Measurements from ENCODE around the gene WDFY4.

WDFY4 gene

DNA sequence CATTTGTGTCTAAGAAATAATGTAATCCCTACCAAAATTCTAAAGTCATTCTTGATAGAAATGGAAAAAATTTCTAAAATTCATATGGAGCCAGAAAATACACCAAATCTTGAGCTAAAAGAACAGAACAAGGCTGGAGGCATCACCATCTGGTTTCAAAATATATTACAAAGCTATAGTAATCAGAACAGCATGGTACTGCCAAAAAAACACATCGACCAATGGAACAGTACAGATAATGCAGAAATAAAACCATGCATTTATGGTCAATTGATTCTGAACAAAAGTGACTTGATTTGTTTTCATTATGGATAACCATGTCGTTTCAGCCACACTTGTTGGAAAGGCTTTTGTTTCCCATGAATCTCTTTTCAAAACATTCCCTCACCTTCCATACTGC is 7.0 kb upstream of the WDFY4 start:
- Histone ChIP-seq H3K18ac (ENCODE audit: low read length) (no peak overlapping the region), H2BK12ac (ENCODE audit: low read length) (no peak overlapping the region), H2BK120ac (ENCODE audit: low read depth, low read length) (no peak overlapping the region), H3K4me1 (ENCODE audit: control insufficient read depth in 2 of 2, insufficient read depth in 1 of 2, low read depth in 1 of 2, low read length in 2 of 2) (no peaks in the 10 kb centered on the region), H2AK5ac (ENCODE audit: low read depth, low read length) (no peak overlapping the region), H3K79me1 (ENCODE audit: low read depth, low read length) (no peaks in the 10 kb centered on the region), H3K23ac (ENCODE audit: low read depth, low read length, poor library complexity) (no peak overlapping the region), H3K9me3 (replicated peaks in 1 of 2; ENCODE audit: control insufficient read depth in 2 of 2, insufficient read depth in 1 of 2, low read depth in 1 of 2, low read length in 2 of 2) (peaks cover 0 to 3% of the 10 kb centered on the region in 2 donors), H3K27ac (replicated peaks; ENCODE audit: low read length) (no peak overlapping the region), H4K91ac (ENCODE audit: low read depth, low read length, poor library complexity) (no peak overlapping the region), H3K27me3 (ENCODE audit: control insufficient read depth in 3 of 3, insufficient read depth in 3 of 3, low read depth in 1 of 3, low read length in 3 of 3) (no peaks in the 10 kb centered on the region), H3K4me2 (ENCODE audit: insufficient read depth, low read length, poor library complexity, severe bottlenecking) (no peak overlapping the region), H4K8ac (ENCODE audit: low read depth, low read length) (no peak overlapping the region), H3K9ac (ENCODE audit: low read depth, low read length, poor library complexity) (no peak overlapping the region), H3K4me3 (ENCODE audit: low read length in 2 of 2) (no peak overlapping the region), H3K36me3 (replicated peaks in 1 of 2; ENCODE audit: control insufficient read depth in 2 of 2, insufficient read depth in 2 of 2, low read length in 2 of 2) (no peaks in the 10 kb centered on the region), H3K14ac (ENCODE audit: low read length) (no peak overlapping the region), H2BK15ac (ENCODE audit: low read length) (no peak overlapping the region), H3K4ac (ENCODE audit: low read length) (no peak overlapping the region), H2AFZ (ENCODE audit: low read length) (no peak overlapping the region), H2BK5ac (ENCODE audit: low read length) (no peak overlapping the region)
- WGBS, 2 donors (ENCODE audit: extremely low coverage in 2 of 2, insufficient read length in 2 of 2, insufficient replicate concordance in 1 of 2): no CpG with 5 or more reads among the region's 2 CpGs
- DNase-seq (ENCODE audit: low spot score): no peak

DNA sequence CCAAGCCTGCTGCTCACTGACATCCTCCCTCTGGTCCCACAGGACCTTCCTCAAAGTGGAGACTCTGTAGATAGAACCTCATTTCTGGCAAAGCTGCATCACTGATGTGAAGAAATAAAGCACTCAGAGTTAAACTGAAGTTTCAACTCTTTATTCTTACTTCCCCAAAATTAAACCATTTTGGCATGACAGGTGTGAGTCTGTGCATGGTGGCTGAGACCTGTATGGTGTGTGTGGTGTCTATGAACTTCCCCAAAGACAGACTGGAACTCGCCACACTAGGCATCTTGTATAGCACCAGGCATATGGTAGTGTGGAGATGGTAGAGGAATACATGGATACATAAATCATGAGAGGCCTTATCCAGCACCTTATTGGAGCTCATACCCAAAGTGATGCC is 6.6 kb upstream of the WDFY4 start:
- Histone ChIP-seq H2BK15ac (ENCODE audit: low read length) (no peak overlapping the region), H3K4me3 (ENCODE audit: low read length in 2 of 2) (no peak overlapping the region), H3K18ac (ENCODE audit: low read length) (no peak overlapping the region), H2AFZ (ENCODE audit: low read length) (no peak overlapping the region), H3K9me3 (replicated peaks in 1 of 2; ENCODE audit: control insufficient read depth in 2 of 2, insufficient read depth in 1 of 2, low read depth in 1 of 2, low read length in 2 of 2) (peaks cover 0 to 3% of the 10 kb centered on the region in 2 donors), H3K23ac (ENCODE audit: low read depth, low read length, poor library complexity) (no peak overlapping the region), H2BK120ac (ENCODE audit: low read depth, low read length) (no peak overlapping the region), H4K91ac (ENCODE audit: low read depth, low read length, poor library complexity) (no peak overlapping the region), H3K4me1 (ENCODE audit: control insufficient read depth in 2 of 2, insufficient read depth in 1 of 2, low read depth in 1 of 2, low read length in 2 of 2) (no peaks in the 10 kb centered on the region), H3K4me2 (ENCODE audit: insufficient read depth, low read length, poor library complexity, severe bottlenecking) (no peak overlapping the region), H3K27ac (replicated peaks; ENCODE audit: low read length) (no peak overlapping the region), H3K9ac (ENCODE audit: low read depth, low read length, poor library complexity) (no peak overlapping the region), H2BK12ac (ENCODE audit: low read length) (no peak overlapping the region), H2BK5ac (ENCODE audit: low read length) (no peak overlapping the region), H2AK5ac (ENCODE audit: low read depth, low read length) (no peak overlapping the region), H3K36me3 (replicated peaks in 1 of 2; ENCODE audit: control insufficient read depth in 2 of 2, insufficient read depth in 2 of 2, low read length in 2 of 2) (no peaks in the 10 kb centered on the region), H3K79me1 (ENCODE audit: low read depth, low read length) (no peaks in the 10 kb centered on the region), H4K8ac (ENCODE audit: low read depth, low read length) (no peak overlapping the region), H3K14ac (ENCODE audit: low read length) (no peak overlapping the region), H3K27me3 (ENCODE audit: control insufficient read depth in 3 of 3, insufficient read depth in 3 of 3, low read depth in 1 of 3, low read length in 3 of 3) (no peaks in the 10 kb centered on the region), H3K4ac (ENCODE audit: low read length) (no peak overlapping the region)
- no peak for DNase-seq (ENCODE audit: low spot score)
- no CpG with 5 or more reads among the region's 1 CpG for WGBS, 2 donors (ENCODE audit: extremely low coverage in 2 of 2, insufficient read length in 2 of 2, insufficient replicate concordance in 1 of 2)

GRCh38 chr10:48681740-48682139 is 2.9 kb upstream of the WDFY4 start:
- H3K79me1 ChIP-seq (ENCODE audit: low read depth, low read length): no peaks in the 10 kb centered on the region
- H3K4me2 ChIP-seq (ENCODE audit: insufficient read depth, low read length, poor library complexity, severe bottlenecking): no peak overlapping the region
- no peak for DNase-seq (ENCODE audit: low spot score)
- peaks cover 0 to 3% of the 10 kb centered on the region in 2 donors for H3K9me3 ChIP-seq (replicated peaks in 1 of 2; ENCODE audit: control insufficient read depth in 2 of 2, insufficient read depth in 1 of 2, low read depth in 1 of 2, low read length in 2 of 2)
- no peaks in the 10 kb centered on the region for H3K4me1 ChIP-seq (ENCODE audit: control insufficient read depth in 2 of 2, insufficient read depth in 1 of 2, low read depth in 1 of 2, low read length in 2 of 2)
- H4K8ac ChIP-seq (ENCODE audit: low read depth, low read length): no peak overlapping the region
- H2AK5ac ChIP-seq (ENCODE audit: low read depth, low read length): no peak overlapping the region
- no peak overlapping the region for H3K4ac ChIP-seq (ENCODE audit: low read length)
- H3K27me3 ChIP-seq (ENCODE audit: control insufficient read depth in 3 of 3, insufficient read depth in 3 of 3, low read depth in 1 of 3, low read length in 3 of 3): no peaks in the 10 kb centered on the region
- no peak overlapping the region for H3K4me3 ChIP-seq (ENCODE audit: low read length in 2 of 2)
- no peak overlapping the region for H3K9ac ChIP-seq (ENCODE audit: low read depth, low read length, poor library complexity)
- H3K36me3 ChIP-seq (replicated peaks in 1 of 2; ENCODE audit: control insufficient read depth in 2 of 2, insufficient read depth in 2 of 2, low read length in 2 of 2): no peaks in the 10 kb centered on the region
- no peak overlapping the region for H2BK15ac ChIP-seq (ENCODE audit: low read length)
- no peak overlapping the region for H2BK12ac ChIP-seq (ENCODE audit: low read length)
- no peak overlapping the region for H3K14ac ChIP-seq (ENCODE audit: low read length)
- no peak overlapping the region for H3K18ac ChIP-seq (ENCODE audit: low read length)
- no peak overlapping the region for H4K91ac ChIP-seq (ENCODE audit: low read depth, low read length, poor library complexity)
- no peak overlapping the region for H2BK5ac ChIP-seq (ENCODE audit: low read length)
- WGBS, 2 donors (ENCODE audit: extremely low coverage in 2 of 2, insufficient read length in 2 of 2, insufficient replicate concordance in 1 of 2): no CpG with 5 or more reads among the region's 3 CpGs
- H3K27ac ChIP-seq (replicated peaks; ENCODE audit: low read length): no peak overlapping the region
- no peak overlapping the region for H3K23ac ChIP-seq (ENCODE audit: low read depth, low read length, poor library complexity)
- no peak overlapping the region for H2BK120ac ChIP-seq (ENCODE audit: low read depth, low read length)
- no peak overlapping the region for H2AFZ ChIP-seq (ENCODE audit: low read length)

DNA sequence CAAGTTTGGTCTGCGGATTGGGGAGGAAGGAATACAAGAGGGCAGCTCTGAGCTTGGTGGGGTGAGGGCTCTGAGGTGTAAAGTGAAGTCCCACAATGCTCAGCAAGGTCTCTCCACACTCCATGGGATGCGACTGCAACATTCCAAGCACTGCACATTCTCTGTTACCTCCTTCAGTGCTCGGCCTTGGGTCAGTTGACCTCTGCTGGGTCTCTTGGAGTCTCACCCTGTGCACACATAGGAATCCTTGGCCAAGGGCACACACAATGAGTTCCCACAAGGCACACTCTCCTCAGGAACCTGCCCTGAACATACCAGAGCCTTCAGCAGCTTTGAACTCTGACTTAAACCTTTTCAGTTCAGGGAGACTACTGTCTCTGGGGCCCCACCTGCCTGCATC is 2.4 kb upstream of the WDFY4 start:
- Histone ChIP-seq H2BK12ac (ENCODE audit: low read length) (no peak overlapping the region), H2BK5ac (ENCODE audit: low read length) (no peak overlapping the region), H2AFZ (ENCODE audit: low read length) (no peak overlapping the region), H2AK5ac (ENCODE audit: low read depth, low read length) (no peak overlapping the region), H3K9ac (ENCODE audit: low read depth, low read length, poor library complexity) (no peak overlapping the region), H3K9me3 (replicated peaks in 1 of 2; ENCODE audit: control insufficient read depth in 2 of 2, insufficient read depth in 1 of 2, low read depth in 1 of 2, low read length in 2 of 2) (peaks cover 0 to 3% of the 10 kb centered on the region in 2 donors), H3K27ac (replicated peaks; ENCODE audit: low read length) (no peak overlapping the region), H3K36me3 (replicated peaks in 1 of 2; ENCODE audit: control insufficient read depth in 2 of 2, insufficient read depth in 2 of 2, low read length in 2 of 2) (no peaks in the 10 kb centered on the region), H2BK120ac (ENCODE audit: low read depth, low read length) (no peak overlapping the region), H3K79me1 (ENCODE audit: low read depth, low read length) (no peaks in the 10 kb centered on the region), H3K4me2 (ENCODE audit: insufficient read depth, low read length, poor library complexity, severe bottlenecking) (no peak overlapping the region), H3K27me3 (ENCODE audit: control insufficient read depth in 3 of 3, insufficient read depth in 3 of 3, low read depth in 1 of 3, low read length in 3 of 3) (no peaks in the 10 kb centered on the region), H3K4me1 (ENCODE audit: control insufficient read depth in 2 of 2, insufficient read depth in 1 of 2, low read depth in 1 of 2, low read length in 2 of 2) (no peaks in the 10 kb centered on the region), H3K23ac (ENCODE audit: low read depth, low read length, poor library complexity) (no peak overlapping the region), H4K91ac (ENCODE audit: low read depth, low read length, poor library complexity) (no peak overlapping the region), H3K18ac (ENCODE audit: low read length) (no peak overlapping the region), H3K4me3 (ENCODE audit: low read length in 2 of 2) (no peak overlapping the region), H3K14ac (ENCODE audit: low read length) (no peak overlapping the region), H3K4ac (ENCODE audit: low read length) (no peak overlapping the region), H2BK15ac (ENCODE audit: low read length) (no peak overlapping the region), H4K8ac (ENCODE audit: low read depth, low read length) (no peak overlapping the region)
- WGBS, 2 donors (ENCODE audit: extremely low coverage in 2 of 2, insufficient read length in 2 of 2, insufficient replicate concordance in 1 of 2): no CpG with 5 or more reads among the region's 3 CpGs
- no peak for DNase-seq (ENCODE audit: low spot score)
